GM23248 (cell line): Measurements from ENCODE around the gene AP3B1.

Experiments
- EZH2 ChIP-seq: fragments of 200-600 bp; sonication (generic); IDR thresholded peaks from 2 replicates; pipeline ENCODE4 v1.6.1; 2018; ENCODE audit warnings: antibody characterized with exemption, mild to moderate bottlenecking; ENCODE audit not compliant: insufficient read depth, poor library complexity, severe bottlenecking
- EZH2phosphoT487 ChIP-seq: fragments of 200-600 bp; sonication (generic); IDR thresholded peaks from 2 replicates; pipeline ENCODE4 v1.6.1; 2018; ENCODE audit warnings: antibody characterized with exemption, moderate library complexity, mild to moderate bottlenecking, low read depth; ENCODE audit not compliant: insufficient read depth

DNA sequence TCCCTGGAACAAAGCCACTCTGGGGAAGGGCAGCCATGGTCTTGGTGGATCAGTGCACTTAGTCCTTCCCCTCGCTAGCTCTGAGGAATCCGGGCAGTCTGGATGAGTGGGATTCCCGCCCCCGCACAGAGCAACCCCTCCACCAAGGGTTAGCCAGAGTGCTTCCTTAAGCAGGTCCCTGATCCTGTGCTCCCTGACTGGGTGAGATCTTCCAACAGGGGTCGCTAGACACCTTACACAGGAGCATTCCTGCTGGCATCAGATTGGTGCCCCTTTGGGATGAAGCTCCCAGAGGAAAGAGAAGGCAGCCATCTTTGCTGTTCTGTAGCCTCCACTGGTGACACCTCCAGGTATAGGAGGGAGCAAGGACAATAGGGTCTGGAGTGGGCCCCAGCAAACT lies 228.8 kb downstream of the AP3B1 start:
- no peak for TF ChIP-seq EZH2
- TF ChIP-seq EZH2phosphoT487 = no peak
